Heart right ventricle (tissue), 16 donors: Measurements from ENCODE around the gene XRCC5. TPM values are rescaled to one million over a fixed set of nuclear protein-coding genes. Genes with fewer than 3 reads are reported as not detected.

ENCODE experiments used
- ATAC-seq, 8 donors: fragments of 200-7000 bp; cut with Tn5 transposase; one replicate each; pipeline ENCODE4 v1.9.1; 2020; ENCODE audit warnings: mild to moderate bottlenecking in 8 of 8, moderate library complexity in 8 of 8, moderate number of reproducible peaks in 1 of 8
- DNase-seq, 2 donors: peaks; one replicate each; pipeline ENCODE4 v3.0.0-alpha.2; 2020
- H3K27ac ChIP-seq, 10 donors: fragments of 200-600 bp; sonication (generic) in 2 of 10; one replicate each; pipeline versions ENCODE4 v1.5.0 to v1.8.0; 2020 to 2022; ENCODE audit warnings: mild to moderate bottlenecking in 3 of 10
- H3K27me3 ChIP-seq, 7 donors: fragments of 200-600 bp; one replicate each; pipeline ENCODE4 v1.8.0; 2021 to 2022; ENCODE audit warnings: mild to moderate bottlenecking in 2 of 7
- H3K36me3 ChIP-seq, 9 donors: fragments of 200-600 bp; sonication (generic) in 1 of 9; one replicate each; pipeline versions ENCODE4 v1.5.0 to v1.8.0; 2020 to 2022; ENCODE audit warnings: mild to moderate bottlenecking in 2 of 9
- H3K4me1 ChIP-seq, 9 donors: fragments of 200-600 bp; sonication (generic) in 1 of 9; one replicate each; pipeline versions ENCODE4 v1.5.0 to v1.8.0; 2020 to 2022; ENCODE audit warnings: mild to moderate bottlenecking in 4 of 9
- H3K4me3 ChIP-seq, 10 donors: fragments of 200-600 bp; sonication (generic) in 2 of 10; one replicate each; pipeline versions ENCODE4 v1.5.0 to v1.8.0; 2020 to 2022; ENCODE audit warnings: mild to moderate bottlenecking in 7 of 10, moderate library complexity in 2 of 10
- H3K9me3 ChIP-seq, 11 donors: fragments of 200-600 bp in 10 of 11; sonication (generic) in 2 of 11; one replicate each; pipeline versions ENCODE4 v1.5.0 to v1.8.0; 2013 to 2022; ENCODE audit warnings: mild to moderate bottlenecking in 2 of 11, control low read depth in 1 of 11, moderate library complexity in 1 of 11
- WGBS, 2 donors: extraction: QIAGEN DNeasy Blood & Tissue Kit; methylation state at CpG; one replicate each; pipeline ENCODE4 v1.1.7; 2013; ENCODE audit warnings: inconsistent platforms in 1 of 2; 5-methylcytosine and 5-hydroxymethylcytosine counted together
- intact Hi-C, 10 donors: fragments of 100-400 bp; cut with DNase I; formaldehyde crosslinking; loops; one replicate each; pipeline versions ENCODE4 v1.11.1 to v1.14.2; 2022
- polyA plus RNA-seq, 2 donors: library from polyadenylated mRNA; stranded (reverse); fragments of 200-250 nt; gene quantifications; one replicate each; pipeline ENCODE4 v1.2.3, GENCODE V29; 2013
- total RNA-seq, 10 donors: library from RNA; stranded (reverse); fragmentation: NEBNext Ultra II Directional in 3 of 10; extraction: Animal tissue kit (Norgen Biotek cat#: 25700) in 3 of 10; gene quantifications; one replicate each; pipeline versions ENCODE4 v1.2.1 to v1.2.4, GENCODE V29; 2021 to 2023
- TF ChIP-seq, protein P1 (sequence below), 9 donors: fragments of 200-600 bp; sonication (generic) in 2 of 9; IDR thresholded peaks; one replicate each; pipeline versions ENCODE4 v1.5.0 to v1.8.0; 2021 to 2022; ENCODE audit warnings: antibody characterized with exemption in 9 of 9, mild to moderate bottlenecking in 5 of 9, moderate library complexity in 1 of 9
- donor health status: Arrhythmogenic right ventricular cardiomyopathy.
- donor health status: ischemic (EF 13 %, LVEDD 7.1; RV severe dilation, severe dysfunction).
- donor health status: healthy with polysubstance abuse.
- donor health status: DM: no; HTN: yes; CAD: no.
- donor health status: DM: no; HTN: no; CAD: no.
- donor health status: ischemic (EF 25% LVEDD 6.9; RV normal size, moderate dysfunction).
- donor health status: ischemic (EF 25% LVEDD 5.7; RV mildly dilated, moderate dysfunction).
- donor health status: healthy.
- donor health status: DM: yes; HTN: yes; CAD: no.
- donor health status: Ischemic cardiomyopathy.
- donor health status: ischemic (EF 35%, LVEDD 5.7; RV mildly dilated, moderate dysfunction).
- donor health status: nonischemic (EF 11% LVEDD 7.7; RV severe dilation, severe dysfunction).
- donor health status: DM: yes; HTN: yes; CAD: no.
- donor health status: PGD.
- donor health status: ischemic (EF 29% LVEDD 5.4; RV normal size, mild dysfunction).
- donor health status: nonischemic (EF 23%, LVEDD 6.1; RV moderate dilation, normal function).

Gene XRCC5
- total and polyA plus RNA-seq, 12 donors: 35.6 to 163 (median 134) TPM

DNA sequence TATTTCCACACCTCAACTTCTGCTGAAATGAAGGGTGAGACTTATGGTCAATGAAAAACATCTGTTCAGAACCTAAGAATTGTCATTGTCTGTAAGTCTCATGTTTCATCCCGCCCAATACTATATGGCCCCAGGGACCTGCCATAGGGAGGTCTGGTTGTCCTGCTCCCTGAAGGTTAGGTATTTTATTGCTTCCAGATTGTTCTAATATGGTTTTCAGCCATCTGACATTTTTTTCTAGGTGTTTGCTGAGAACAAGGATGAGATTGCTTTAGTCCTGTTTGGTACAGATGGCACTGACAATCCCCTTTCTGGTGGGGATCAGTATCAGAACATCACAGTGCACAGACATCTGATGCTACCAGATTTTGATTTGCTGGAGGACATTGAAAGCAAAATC lies 7.3 kb downstream of the XRCC5 start:
- ATAC-seq (no peak), DNase-seq (no peak)
- no peaks in the 10 kb centered on the region for H3K27me3 ChIP-seq
- no peak overlapping the region for H3K4me3 ChIP-seq
- H3K36me3 ChIP-seq: peaks cover 0 to 94% (median 53%) of the 10 kb centered on the region in 9 donors
- intact Hi-C loops: loop anchor here in 1 of 10 donors (10.0 kb wide), 1 partner anchor 298 kb away; the partner anchor contains the start of gene SMARCAL1
- H3K4me1 ChIP-seq: peaks cover 0 to 74% (median 31%) of the 10 kb centered on the region in 9 donors
- H3K9me3 ChIP-seq: no peaks in the 10 kb centered on the region
- TF ChIP-seq, protein P1, sequence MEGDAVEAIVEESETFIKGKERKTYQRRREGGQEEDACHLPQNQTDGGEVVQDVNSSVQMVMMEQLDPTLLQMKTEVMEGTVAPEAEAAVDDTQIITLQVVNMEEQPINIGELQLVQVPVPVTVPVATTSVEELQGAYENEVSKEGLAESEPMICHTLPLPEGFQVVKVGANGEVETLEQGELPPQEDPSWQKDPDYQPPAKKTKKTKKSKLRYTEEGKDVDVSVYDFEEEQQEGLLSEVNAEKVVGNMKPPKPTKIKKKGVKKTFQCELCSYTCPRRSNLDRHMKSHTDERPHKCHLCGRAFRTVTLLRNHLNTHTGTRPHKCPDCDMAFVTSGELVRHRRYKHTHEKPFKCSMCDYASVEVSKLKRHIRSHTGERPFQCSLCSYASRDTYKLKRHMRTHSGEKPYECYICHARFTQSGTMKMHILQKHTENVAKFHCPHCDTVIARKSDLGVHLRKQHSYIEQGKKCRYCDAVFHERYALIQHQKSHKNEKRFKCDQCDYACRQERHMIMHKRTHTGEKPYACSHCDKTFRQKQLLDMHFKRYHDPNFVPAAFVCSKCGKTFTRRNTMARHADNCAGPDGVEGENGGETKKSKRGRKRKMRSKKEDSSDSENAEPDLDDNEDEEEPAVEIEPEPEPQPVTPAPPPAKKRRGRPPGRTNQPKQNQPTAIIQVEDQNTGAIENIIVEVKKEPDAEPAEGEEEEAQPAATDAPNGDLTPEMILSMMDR (IDR thresholded peaks at IDR 0.05): no peak
- no peak overlapping the region for H3K27ac ChIP-seq
- 94% methylated on average over 1 of the region's 1 CpG for WGBS, 2 donors

DNA sequence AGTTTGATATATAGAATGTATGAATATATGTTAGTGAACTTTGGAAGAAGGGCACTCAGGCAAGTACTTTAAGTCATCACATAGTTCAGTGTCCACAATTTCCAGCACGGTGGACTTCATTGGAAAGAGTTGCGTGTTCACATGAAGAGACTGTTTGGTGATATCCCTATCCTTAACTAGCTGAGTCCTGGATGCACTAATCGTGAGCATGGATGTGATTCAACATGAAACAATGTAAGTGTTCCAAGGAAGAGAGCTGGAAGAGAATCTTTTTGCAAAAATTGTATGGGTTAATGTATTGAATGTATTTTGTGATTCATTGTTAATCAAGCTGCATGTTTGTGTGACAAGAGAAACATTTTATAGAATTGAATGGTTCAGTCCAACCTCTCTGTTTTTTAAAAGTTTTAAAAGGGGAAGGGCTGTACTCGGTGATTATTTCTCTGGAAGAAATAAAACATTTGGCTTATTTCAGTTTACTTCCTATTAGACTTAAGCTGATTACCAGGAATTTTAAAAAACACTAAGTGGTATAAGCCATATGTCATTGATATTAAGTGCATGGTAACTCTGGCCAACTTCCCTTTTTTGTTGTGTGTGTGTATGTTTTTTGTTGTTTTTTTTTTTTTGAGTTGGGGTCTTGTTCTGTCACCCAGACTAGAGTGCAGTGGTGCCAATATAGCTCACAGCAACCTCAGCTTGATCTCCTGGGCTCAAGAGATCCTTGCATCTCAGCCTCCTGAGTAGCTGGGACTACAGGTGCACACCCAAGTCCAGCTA lies 8.6 kb downstream of the XRCC5 start:
- ATAC-seq: no peak
- H3K27ac ChIP-seq: no peak overlapping the region
- intact Hi-C loops: loop anchor here in 1 of 10 donors (10.0 kb wide), 1 partner anchor 297 kb away; the partner anchor contains the start of gene SMARCAL1
- peaks cover 0 to 60% (median 21%) of the 10 kb centered on the region in 9 donors for H3K4me1 ChIP-seq
- H3K36me3 ChIP-seq: peaks cover 0 to 94% (median 52%) of the 10 kb centered on the region in 9 donors
- no peak overlapping the region for H3K4me3 ChIP-seq
- no peak for DNase-seq
- no peaks in the 10 kb centered on the region for H3K9me3 ChIP-seq
- no peaks in the 10 kb centered on the region for H3K27me3 ChIP-seq
- TF ChIP-seq, protein P1 (IDR thresholded peaks at IDR 0.05): no peak
- 82 to 84% methylated on average over 4 of the region's 4 CpGs for WGBS, 2 donors

- no peak overlapping the region for H3K27ac ChIP-seq
- H3K27me3 ChIP-seq: no peaks in the 10 kb centered on the region
- H3K4me3 ChIP-seq: no peak overlapping the region
- H3K4me1 ChIP-seq: peaks cover 0 to 54% (median 21%) of the 10 kb centered on the region in 9 donors
- ATAC-seq: no peak
- 92 to 94% methylated on average over 1 of the region's 1 CpG for WGBS, 2 donors
- H3K9me3 ChIP-seq: no peaks in the 10 kb centered on the region
- intact Hi-C loops: loop anchor here in 1 of 10 donors (10.0 kb wide), 1 partner anchor 296 kb away; the partner anchor contains the start of gene SMARCAL1
- TF ChIP-seq, protein P1 (IDR thresholded peaks at IDR 0.05): no peak
- DNase-seq: no peak
- peaks cover 0 to 94% (median 53%) of the 10 kb centered on the region in 9 donors for H3K36me3 ChIP-seq
These were observed 9.3 kb downstream of the XRCC5 start for GRCh38 chr2:216118474-216118873.

DNA sequence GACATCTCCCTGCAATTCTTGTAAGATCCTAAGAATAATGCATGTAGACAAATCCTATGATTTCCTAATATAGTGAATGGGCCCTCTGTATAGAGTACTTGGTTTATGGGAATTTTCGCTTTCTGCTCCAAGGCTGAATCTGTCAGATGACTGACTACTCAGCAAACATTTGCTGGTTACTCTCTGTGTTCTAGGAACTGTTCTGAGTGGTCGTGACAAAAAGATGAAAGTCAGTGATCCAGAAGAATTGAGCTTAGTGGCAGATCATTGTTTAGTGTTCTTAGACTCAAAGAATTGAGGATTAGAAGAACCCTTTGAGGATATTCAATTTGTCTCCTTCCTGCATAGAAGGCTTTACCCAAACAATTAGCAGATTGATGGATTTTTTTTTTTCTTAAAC lies 10.0 kb downstream of the XRCC5 start:
- Histone ChIP-seq H3K27ac (no peak overlapping the region), H3K9me3 (no peaks in the 10 kb centered on the region), H3K4me3 (no peak overlapping the region), H3K27me3 (no peaks in the 10 kb centered on the region), H3K4me1 (peaks cover 0 to 48% (median 17%) of the 10 kb centered on the region in 9 donors), H3K36me3 (peaks cover 0 to 94% (median 57%) of the 10 kb centered on the region in 9 donors)
- 83 to 88% methylated on average over 2 of the region's 2 CpGs for WGBS, 2 donors
- no peak for DNase-seq
- TF ChIP-seq, protein P1 (IDR thresholded peaks at IDR 0.05): no peak
- intact Hi-C loops: loop anchor here in 1 of 10 donors (10.0 kb wide), 1 partner anchor 296 kb away; the partner anchor contains the start of gene SMARCAL1
- no peak for ATAC-seq
